GM19043 (cell line): Measurements from ENCODE around the gene ZNF891.

Experiments
- ATAC-seq: cut with Tn5 transposase; IDR thresholded peaks from one replicate; pipeline ENCODE4 v1.9.1; 2021; ENCODE audit warnings: low read depth; ENCODE audit not compliant: unreplicated experiment

ZNF891 gene

GRCh38 chr12:133063556-133063955 is 66.5 kb downstream of the ZNF891 start:
- no peak for ATAC-seq

DNA sequence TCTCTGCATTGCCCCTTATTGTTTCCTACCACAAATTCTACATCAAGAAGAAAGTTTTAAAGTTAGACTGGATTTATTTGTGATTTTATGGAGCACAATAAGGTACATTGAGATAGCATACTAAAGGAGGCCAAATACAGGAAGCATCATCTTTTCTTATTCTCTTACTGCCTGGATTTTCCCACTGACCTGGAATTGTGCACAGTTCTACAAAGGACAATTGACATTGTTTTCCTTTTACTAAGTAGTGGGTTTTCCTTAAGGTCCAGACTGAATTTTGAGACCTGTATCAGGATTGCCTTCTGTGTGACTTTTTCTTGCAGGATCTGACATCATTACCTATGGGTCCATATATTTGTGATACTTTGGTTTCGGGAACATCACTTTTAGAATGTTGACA is 68.1 kb downstream of the ZNF891 start:
- ATAC-seq = no peak

DNA sequence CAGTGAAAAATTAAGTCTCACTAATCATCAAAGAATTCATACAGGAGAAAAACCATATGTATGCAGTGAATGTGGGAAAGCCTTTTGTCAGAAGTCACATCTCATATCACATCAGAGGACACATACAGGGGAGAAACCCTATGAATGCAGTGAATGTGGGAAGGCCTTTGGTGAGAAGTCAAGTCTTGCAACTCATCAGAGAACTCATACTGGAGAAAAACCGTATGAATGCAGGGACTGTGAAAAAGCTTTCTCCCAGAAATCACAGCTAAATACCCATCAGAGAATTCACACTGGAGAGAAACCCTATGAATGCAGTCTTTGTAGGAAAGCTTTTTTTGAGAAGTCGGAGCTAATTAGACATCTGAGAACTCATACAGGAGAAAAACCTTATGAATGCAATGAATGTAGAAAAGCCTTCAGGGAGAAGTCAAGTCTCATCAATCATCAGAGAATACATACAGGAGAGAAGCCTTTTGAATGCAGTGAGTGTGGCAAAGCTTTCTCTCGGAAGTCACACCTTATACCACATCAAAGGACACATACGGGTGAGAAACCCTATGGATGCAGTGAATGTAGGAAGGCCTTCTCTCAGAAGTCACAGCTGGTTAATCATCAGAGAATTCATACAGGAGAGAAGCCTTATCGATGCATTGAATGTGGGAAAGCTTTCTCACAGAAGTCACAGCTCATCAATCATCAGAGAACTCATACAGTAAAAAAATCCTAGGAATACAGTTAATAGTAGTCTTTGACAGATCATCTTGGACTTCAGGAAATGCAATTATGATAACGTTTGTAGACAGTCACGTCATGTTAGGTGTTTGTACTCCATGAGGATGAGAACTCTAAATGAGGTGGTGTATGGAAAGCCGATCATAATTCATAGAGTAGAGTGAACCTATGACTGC is 71.6 kb downstream of the ZNF891 start:
- no peak for ATAC-seq

- no peak for ATAC-seq
Observed at GRCh38 chr12:133057446-133057845, 72.6 kb downstream of the ZNF891 start.
